Effector CD8-positive, alpha-beta T cell (primary cell): ENCODE data around the gene LCN2.

Experiments used
- DNase-seq: peaks from one replicate; lab custom pipeline; 2025; lab: John Stamatoyannopoulos, UW

The LCN2 gene

GRCh38 chr9:128149951-128150593 is 819 bp downstream of the LCN2 start:
- no peak for DNase-seq

DNA sequence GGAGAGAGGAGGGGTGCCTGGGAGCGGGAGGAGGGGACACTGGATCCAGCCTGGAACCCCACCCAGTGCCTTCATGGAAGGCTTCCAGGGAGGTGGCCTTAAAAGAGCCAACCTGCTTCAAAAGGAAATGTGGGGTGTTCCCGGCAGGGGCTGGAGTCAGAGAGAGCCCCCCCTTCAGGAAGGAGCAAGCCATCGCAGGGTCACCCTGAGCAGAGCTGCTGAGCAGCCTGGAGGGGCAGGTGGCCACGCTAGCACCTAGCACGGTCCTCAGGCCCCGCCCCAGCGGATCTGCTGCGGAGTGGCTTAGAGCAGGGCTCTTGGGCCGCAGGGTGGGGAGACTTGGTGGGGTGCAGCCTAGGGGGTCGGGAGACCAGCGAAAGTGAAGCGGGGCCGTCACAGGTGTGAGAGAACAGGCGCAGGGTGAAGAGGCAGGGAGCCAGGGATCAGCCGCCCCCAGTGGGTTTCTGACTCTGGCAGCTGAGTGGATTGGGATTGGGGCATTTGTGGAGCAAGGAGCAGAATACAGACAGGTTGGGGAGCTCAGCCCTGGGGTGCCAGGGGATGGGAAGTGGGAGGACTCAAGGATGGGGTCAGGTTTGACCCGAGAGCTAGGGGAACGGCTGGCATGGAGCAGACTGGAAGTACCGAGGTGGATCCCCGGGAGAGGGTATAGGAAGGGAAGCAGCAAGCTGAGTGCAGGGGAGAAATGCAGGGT is 1.5 kb downstream of the LCN2 start:
- DNase-seq: no peak

GRCh38 chr9:128151309-128152132 is 2.3 kb downstream of the LCN2 start:
- no peak for DNase-seq

GRCh38 chr9:128152133-128153059 is 3.1 kb downstream of the LCN2 start:
- no peak for DNase-seq

GRCh38 chr9:128153060-128153946 is 4.0 kb downstream of the LCN2 start:
- no peak for DNase-seq

- no peak for DNase-seq
Observed at GRCh38 chr9:128153947-128154695, 4.9 kb downstream of the LCN2 start.

- DNase-seq: no peak
Observed at GRCh38 chr9:128155736-128156500, 6.7 kb downstream of the LCN2 start.

DNA sequence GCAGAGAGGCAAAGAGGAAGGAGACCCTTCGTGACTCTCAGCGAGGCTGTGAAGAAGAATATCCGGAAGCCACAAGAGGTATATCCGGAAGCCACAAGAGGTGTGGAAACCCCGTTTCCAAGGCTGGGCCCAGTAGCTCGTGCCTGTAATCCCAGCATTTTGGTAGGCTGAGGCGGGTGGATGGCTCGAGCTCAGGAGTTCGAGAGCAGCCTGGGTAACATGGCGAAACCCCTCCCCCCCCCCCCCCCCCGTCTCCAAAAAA is 10.2 kb downstream of the LCN2 start:
- DNase-seq: peak; percentile 29

DNA sequence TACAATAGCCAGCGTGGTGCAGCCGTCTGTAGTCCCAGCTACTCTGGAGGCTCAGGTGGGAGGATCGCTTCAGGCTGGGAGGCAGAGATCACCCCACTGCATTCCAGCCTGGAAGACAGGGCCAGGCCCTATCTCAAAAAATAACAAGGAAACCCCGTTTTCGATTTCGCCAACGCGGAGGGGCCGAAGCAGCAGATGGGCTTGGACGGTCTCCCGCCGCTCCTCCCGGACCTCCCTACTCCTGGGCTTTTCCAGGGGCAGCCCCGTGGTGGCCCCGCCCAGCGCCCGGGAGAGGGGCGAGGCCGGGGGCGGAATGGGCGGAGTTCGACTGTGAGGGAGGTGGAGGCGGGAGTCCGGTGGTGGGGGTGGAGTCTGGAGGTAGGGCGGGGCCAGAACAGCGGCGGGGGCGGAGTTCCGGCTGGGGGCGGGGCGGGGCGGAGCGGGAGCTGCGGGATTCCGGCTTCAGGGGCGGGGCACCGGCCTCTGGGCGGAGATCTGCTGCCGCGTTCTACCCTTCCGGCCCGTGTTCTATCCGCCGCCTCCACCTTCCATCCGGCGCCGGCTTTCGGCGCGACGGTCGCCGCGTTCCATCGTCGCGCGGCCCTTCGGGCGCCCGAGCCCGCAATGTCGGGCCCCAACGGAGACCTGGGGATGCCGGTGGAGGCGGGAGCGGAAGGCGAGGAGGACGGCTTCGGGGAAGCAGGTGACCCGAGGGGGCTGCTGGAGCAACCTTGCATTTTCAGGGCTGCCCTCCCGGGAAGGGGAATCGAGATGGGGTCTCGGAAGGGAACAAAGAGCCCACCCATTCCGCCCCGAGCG is 10.7 kb downstream of the LCN2 start, which contains the start of gene BBLN:
BBLN (plus strand) TSS at position 482 of the 819 bp plus-strand sequence; CDS start at position 625, 143 bp downstream.
- peak; percentile 85 for DNase-seq

GRCh38 chr9:128160603-128160987 is 11.3 kb downstream of the LCN2 start:
- peak; percentile 22 for DNase-seq

DNA sequence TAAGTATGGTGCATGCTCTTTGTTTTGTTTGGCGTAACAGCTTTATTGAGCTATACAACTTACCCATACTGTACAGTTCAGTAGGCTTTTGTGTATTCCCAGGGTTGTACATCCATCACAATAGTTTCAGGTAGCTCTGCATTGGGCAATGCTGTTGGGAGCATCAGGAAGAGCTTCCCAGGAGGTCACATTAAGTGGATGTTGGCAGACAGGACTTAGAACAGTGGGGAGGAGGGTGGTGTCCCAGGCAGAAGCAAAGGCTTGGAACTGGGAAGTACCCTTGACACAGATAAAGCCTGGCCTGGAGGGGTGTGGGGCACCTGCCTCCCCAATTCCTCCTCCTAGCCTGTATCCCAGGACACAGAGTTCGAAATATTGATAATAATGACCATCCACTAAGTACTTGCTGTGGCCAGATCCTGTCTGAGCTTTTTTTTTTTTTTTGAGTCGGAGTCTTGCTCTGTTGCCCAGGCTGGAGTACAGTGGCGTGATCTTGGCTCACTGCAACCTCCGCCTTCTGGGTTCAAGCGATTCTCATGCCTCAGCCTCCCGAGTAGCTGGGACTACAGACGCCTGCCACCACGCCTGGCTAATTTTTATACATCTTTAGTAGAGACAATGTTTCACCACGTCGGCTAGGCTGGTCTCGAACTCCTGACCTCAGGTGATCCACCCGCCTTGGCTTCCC is 12.1 kb downstream of the LCN2 start:
- no peak for DNase-seq

- DNase-seq: no peak
Observed at GRCh38 chr9:128162215-128163026, 13.2 kb downstream of the LCN2 start.

GRCh38 chr9:128163027-128163515 is 13.8 kb downstream of the LCN2 start:
- no peak for DNase-seq

GRCh38 chr9:128163523-128164306 is 14.5 kb downstream of the LCN2 start:
- DNase-seq: no peak

- DNase-seq: no peak
Observed at GRCh38 chr9:128164307-128164885, 15.1 kb downstream of the LCN2 start.

DNA sequence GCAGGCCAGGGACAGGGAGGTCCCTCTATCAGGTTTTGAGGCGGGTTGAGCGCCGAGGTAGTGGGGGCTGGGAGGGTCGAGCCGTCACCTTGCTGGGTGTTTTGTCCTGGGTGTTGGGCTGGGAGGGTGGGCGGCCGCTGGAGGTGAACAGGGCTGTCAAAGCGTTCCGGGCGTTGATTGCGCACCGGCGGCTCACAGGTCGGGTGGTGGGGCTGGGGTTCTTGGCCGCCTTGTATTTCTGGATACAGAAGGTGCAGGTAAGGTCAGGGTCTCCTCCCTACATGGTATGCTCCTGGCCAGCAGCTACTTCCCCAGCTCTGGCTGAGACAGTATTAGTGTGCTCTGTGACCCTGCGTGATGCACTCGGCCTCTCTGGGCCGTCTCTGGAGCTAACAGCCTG is 16.9 kb downstream of the LCN2 start:
- no peak for DNase-seq
